Occipital lobe (tissue), 2 donors: Measurements from ENCODE around the gene PRRT2. TPM values are rescaled to one million over a fixed set of nuclear protein-coding genes. Genes with fewer than 3 reads are reported as not detected.
"Not testable (repeated sequence)": the region's sequence is repeated elsewhere in the genome, so short reads cannot be mapped to it uniquely, and the experiment has no call there.

Experiments
- DNase-seq: peaks from one replicate; lab custom pipeline; 2025; lab: John Stamatoyannopoulos, UW
- total RNA-seq: library from RNA; depleted of rRNA; stranded (reverse); fragments of >200 nt; gene quantifications from one replicate; pipeline ENCODE4 v1.2.3, GENCODE V29; 2014

The PRRT2 gene
- 20.6 TPM for total RNA-seq

DNA sequence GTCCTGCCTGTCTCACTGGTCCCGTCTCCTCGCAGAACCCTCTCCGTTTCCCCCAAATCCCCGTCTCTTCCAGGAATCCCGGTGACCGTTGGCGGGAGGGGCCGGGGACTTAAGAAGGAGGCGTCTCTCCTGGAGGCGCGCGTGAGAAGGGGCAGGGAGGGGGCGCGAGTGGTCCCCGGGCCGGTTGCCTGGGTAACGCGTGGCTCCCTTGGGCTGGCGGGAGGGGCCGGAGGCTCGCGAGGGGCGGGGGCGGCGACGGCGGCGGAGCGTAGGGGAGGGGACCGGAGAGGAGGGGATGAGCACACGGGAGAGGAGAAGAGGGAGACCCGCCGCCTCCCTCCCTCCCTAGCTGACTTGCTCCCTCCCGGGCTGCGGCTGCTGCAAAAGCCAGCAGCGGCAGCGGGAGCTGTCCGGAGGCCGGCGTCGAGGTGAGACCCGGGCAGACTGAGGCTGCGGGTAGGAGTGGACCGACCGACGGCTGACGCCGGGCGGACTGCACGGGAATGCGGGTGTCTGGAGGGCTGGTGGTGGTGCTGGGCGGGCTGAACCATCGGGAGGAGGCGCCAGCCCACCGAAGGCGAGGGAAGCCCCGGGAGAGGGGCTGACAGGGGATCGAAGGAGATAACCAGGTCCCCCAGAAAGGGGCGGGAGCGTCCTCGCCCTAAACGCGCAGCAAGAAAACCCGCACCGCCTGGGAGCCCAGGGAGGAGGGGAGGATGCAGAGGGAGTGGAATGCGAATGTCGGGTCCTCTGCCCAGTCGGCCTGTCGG is at the start of gene PRRT2:
Gene PRRT2 (plus strand): TSS at position 298 of the 770 bp plus-strand sequence. CDS start 862 bp downstream, outside the sequence.
- DNase-seq, result peak; percentile 55

DNA sequence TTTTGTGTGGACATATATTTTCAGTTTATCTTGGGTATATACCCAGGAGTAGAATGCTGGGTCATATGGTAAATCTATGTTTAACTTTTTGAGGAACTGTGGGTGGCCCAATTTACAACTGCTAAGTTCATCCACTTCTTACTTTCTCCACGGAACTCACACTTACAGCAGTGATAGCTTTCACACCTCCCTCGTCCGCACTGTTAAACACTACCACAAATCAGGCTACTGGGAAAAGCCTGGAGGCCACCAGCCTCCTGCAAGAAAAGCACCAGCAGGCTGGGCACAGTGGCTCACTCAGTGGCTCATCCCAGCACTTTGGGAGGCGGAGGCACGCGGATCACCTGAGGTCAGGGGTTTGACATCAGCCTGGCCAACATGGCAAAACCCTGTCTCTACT is 48.7 kb upstream of the PRRT2 start:
- no peak for DNase-seq

DNA sequence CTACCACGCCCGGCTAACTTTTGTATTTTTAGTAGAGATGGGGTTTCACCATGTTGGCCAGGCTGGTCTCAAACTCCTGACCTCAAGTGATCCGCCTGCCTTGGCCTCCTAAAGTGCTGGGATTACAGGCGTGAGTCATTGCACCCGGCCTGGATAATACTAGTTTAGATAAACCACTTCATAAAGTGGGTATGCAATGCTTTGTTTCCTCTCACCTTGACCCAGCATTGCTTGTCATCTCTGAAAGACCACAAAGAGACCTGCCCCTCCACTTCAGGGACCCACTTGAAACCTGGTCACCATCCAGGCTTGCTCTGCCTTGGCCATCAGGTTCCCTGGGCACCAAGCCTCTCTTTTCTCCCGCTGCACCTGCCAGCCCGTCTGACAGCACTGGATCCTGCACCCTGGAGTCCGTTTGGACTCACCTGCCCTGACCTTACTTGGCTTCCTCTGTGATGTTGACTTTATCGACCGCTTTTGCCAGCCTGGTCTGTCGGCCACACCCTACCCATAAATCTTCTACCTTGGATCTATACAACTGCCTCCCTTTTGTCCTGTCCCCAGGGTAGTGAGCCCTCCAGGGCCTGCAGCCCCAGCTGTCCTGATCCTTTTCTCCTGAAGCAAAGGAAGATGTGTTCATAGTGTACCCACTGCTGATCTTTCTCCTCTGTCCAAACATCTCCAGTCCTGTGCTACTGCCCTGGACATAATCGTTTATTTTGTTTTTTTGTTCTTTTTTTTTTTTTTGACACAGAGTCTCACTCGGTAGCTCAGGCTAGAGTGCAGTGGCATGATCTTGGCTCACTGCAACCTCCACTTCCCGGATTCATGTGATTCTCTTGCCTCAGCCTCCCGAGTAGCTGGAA is 46.6 kb upstream of the PRRT2 start:
- DNase-seq, result no peak

DNA sequence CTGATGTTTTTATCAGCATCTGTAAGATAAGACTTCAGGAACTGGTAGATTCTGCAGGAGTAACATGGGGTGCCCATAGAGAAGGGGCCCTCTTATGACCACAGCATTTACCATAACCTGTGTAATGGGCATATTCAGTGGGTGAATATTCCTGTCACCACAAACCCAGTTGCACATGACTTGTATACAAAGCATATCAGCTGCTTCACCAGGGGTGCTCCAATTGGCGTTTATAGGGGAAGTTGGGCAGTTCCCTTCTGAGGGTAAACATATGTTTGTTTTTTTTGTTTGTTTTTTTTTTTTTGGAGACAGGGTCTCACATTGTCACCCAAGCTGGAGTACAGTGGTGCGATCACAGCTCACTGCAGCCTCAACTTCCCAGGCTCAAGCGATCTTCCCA is 45.4 kb upstream of the PRRT2 start:
- DNase-seq, result no peak

DNA sequence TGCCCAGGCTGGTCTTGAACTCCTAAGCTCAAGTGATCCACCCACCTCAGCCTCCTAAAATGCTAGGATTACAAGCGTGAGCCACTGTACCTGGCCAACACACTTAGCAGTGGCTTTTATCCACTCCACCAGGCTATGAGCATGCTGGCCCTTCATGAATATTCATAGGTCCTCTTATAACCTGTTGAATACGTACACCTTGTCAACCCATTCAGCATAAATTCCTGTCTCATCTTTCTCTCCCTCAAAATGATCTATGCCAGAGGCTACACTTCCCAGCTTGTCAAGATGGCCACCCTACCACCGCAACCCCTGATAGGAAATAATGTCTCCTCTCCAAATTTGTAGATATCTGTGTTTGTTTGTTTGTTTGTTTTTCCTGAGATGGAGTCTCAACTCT is 44.9 kb upstream of the PRRT2 start:
- no peak for DNase-seq

DNA sequence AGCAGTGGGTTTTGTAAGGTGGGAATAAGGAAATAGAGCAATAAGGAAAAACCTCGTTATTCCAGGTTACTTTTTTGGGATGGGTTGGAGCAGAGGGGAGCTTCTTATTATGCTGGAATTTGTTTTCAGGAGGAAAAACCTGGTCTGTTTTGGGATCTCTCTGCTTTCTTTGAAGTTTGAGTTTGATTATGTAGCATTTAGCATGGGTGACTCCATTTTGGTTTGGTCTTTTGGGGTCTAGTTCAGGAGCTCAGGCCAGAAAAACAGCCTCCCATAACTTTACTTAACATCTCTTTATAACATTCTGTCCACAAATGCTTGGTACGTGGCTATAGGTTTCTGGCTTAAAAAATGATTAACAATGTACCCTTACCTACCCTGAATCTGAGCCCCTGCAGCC is 42.5 kb upstream of the PRRT2 start:
- no peak for DNase-seq

DNA sequence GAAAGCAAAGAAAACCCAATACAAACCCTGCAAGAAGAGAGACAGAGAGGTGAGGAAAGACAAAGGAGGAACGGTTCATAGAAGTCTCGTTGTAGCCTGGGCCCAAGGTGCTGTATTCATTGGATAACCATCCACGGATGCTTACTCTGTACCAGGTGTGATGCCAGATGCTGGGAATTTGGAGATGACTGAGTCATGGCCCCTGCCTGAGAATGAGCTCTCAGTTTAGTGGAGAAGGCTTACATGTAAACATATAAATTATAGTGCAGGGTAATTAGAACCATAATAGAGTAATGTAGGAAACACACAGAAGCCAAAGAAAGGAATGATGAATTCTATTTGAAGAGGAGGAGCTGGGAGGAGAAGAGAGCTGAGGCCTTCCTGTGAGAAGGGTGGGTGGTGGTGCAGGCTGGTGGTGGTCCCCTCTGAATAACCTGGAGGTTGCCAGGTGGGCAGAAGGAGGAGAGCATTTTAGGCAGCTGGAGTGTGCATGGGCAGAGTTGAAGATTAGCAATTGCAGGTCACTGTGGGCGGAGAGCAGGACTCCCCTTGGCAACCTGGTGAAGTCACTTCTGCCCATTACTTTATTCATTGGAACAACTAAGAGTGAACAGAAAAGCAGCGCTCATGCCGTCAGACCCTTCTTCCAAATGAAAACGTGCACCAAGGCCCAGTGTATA is 41.6 kb upstream of the PRRT2 start:
- no peak for DNase-seq

DNA sequence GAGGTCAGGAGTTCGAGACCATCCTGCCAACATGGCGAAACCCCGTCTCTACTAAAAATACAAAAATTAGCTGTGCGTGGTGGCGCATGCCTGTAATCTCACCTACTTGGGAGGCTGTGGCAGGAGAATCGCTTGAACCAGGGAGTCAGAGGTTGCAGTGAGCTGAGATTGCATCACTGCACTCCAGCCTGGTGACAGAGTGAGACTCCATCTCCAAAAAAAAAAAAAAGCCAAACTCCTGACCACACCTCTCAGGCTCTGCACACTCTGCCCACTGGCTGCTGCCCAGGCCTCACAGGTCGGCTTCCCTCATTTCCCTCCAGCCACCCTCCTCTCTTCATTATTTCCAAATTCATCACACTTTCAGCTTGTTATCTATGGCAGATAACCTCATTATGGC is 39.7 kb upstream of the PRRT2 start:
- DNase-seq, result not testable (repeated sequence)

DNA sequence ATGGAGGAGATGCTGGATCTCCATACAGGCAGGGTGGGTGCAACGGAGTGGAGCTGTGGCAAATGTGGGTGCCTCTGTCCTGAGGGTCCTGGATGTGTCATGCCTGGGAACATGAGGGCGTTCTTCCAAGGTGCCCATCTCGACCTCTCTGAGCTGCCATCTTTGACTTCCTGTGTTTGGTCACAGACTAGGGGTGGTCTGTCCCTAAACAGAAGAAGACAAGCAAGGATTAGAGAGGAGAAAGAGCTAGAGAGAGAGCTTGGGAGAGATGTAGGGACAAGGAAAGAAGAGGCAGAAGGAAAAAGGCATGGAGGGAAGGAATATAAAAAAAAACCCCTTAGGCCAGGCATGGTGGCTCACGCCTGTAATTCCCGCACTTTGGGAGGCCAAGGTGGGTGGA is 37.3 kb upstream of the PRRT2 start:
- no peak for DNase-seq

DNA sequence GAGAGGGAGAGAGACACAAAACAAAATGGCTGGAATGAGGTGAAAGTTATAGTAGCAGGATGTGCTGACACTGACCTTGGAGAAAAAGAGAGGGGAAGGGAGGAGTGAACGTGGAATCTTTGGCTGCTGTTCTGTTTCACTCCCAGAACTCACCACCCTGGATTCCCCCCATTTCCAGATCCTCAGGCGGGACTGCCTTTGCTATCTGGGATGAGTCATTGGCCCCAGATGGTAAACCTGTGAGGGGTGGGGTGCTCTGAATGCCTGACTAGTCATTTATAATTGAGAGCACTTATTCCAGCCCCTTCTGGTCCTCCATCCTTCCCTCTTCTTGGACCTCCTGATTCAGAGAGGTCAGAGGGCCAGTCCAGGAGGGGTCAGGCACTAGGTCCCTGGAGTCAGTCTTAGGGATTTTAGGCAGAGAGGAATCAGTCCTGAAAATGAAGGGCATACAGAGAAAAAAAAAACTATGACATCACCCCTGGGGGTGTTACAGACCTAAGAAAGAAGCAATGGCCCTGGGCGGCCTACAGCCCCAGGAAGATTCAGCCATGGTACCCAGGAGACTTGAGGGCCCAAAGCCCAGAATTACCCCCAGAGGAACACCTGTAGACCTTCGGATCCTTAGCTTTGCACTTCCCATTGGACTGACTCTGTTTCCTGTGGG is 36.1 kb upstream of the PRRT2 start:
- DNase-seq, result no peak

DNA sequence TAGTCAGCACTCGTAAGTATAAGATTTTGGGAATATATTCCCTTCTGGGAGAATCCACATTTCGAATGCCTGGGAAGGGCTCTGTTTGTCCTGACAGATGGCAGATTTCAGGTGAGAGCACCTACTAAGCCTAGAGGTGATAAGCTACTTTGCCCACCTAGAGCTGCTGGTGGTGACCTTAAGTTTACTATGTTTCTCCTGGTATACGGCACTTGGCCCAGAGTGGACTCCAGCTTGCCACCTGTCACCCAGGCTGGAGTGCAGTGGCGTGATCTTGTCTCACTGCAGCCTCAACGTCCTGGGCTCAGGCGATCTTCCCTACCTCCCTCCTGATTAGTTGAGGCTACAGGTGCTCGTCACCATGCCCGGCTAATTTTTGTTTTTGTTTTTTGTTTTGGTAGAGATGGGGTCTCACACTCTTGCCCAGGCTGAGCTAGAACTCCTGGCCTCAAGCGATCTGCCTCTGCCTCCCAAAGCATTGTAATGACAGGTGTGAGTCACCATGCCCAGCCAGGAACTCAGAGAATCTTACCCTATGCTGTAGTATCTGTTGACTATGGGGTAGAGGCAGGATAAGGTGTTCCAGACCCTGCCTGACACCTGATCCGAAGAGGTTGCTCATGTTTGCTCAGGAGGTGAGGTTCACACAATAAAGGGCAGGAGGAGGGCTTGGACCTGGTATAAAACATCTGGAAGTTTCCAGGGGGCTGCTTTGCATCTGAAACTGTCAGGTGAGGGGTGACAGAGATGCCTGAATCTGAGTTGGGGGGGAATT is 34.2 kb upstream of the PRRT2 start, which contains the start of gene ZG16:
Gene ZG16 (plus strand): TSS at position 681 of the 775 bp plus-strand sequence. CDS start 1,011 bp downstream, outside the sequence.
- no peak for DNase-seq

DNA sequence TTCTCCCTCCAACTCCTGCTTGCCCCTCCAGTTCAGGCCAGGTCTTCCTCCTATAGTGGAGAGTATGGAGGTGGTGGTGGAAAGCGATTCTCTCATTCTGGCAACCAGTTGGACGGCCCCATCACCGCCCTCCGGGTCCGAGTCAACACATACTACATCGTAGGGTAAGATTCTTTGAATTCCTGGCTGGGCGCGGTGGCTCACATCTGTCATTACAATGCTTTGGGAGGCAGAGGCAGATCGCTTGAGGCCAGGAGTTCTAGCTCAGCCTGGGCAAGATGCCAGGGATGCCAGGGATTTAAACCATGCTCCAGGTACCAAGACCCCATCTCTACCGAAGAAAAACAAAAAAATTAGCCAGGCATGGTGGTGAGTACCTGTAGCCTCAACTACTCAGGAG is 32.5 kb upstream of the PRRT2 start:
- no peak for DNase-seq

DNA sequence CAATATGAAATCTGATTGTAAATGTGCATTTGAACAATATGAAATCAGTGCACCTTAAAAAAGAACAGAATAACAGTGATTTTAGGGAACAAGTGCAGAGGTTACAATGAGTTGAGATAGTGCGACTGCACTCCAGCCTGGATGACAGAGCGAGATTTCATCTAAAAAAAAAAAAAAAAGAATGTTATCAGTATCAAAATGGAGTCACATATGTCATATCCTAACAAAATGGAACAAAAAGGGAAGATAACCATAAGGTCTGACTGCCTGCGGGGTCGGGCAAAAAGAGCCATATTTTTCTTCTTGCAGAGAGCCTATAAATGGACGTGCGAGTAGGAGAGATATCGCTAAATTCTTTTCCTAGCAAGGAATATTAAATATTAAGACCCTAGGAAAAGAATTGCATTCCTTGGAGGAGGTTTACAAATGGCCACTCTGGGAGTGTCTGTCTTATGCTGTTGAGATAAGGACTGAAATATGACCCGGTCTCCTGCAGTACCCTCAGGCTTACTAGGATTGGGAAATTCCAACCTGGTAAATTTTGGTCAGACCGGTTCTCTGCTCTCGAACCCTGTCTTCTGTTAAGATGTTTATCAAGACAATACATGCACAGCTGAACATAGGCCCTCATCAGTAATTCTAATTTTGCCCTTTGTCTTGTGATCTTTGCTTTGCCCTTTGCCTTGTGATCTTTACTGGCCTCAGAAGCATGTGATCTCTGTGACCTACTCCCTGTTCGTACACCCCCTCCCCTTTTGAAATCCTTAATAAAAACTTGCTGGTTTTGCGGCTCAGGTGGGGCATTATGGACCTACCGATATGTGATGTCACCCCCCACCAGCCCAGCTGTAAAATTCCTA is 28.7 kb upstream of the PRRT2 start:
- not testable (repeated sequence) for DNase-seq

DNA sequence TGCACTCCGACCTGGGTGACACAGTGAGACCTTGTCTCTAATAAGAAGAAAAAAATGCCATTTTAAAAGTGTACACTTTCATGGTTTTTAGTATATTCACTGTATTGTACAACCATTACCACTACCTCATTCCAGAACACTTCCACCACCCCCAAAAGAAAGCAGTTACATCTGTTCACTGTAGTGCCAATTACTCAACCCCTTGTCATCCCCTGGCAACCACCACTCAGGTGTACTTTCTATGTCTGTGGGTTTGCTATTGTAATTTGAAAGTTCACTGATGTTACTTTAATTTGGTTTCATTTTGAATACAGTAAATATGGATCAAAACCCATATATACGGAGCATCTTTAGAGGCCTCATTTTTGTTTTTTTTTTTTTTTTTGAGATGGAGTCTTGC is 27.8 kb upstream of the PRRT2 start:
- DNase-seq, result no peak

DNA sequence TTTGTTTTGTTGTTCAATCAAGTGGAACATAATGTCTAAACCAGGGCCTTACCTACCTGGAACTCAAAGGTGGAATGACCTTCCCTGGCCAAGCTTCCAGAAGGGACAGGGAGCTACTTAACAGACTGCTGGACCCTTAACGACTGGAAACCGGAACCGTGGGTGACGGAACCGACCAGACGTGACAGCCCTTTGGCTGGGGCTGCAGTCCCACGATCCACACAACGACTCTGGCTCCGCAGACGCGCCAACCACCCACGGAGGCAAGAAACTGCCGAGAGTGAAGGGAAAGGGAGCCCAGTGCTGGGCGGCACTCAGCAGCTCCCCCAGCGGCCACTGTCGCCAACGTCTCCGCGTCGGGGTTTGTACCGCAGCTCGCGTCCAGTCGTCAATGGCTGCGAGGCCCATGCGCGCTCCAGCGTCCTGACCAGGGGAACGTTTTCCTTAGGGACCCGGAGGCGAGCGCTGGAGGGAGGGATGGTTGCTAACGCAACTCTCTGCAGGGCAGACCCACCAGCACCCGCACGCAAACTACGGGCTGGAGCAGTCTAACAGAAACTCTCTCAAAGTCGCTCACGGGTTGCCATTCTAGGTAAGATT is 27.0 kb upstream of the PRRT2 start:
- peak; percentile 61 for DNase-seq

DNA sequence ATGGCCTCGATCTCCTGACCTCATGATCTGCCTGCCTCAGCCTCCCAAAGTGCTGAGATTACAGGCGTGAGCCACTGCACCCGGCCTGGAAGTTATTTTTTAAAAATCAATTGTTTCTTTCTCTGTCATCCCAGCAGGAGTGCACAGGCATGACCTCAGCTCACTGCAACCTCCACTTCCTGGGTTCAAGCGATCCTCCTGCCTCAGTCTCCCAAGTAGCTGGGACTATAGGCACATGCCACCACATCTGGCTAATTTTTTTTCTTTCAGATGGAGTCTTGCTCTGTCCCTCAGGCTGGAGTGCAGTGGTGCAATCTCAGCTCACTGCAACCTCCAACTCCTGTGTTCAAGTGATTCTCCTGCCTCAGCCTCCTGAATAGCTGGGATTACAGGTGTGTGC is 24.8 kb upstream of the PRRT2 start:
- DNase-seq, result not testable (repeated sequence)

DNA sequence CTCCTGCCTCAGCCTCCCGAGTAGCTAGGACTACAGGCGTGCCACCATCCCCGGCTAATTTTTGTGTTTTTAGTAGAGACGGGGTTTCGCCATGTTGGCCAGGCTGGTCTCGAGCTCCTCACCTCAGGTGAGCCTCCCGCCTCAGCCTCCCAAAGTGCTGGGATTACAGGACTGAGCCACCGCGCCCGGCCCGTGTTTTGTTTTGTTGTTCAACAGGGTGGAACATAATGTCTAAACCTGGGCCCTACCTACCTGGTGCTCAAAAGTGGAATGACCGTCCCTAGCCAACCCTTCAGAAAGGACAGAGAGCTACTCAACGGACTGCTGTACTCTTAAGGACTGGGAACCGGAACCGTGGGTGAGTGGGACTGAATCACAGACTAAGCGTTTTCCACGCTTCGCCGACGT is 22.2 kb upstream of the PRRT2 start:
- DNase-seq, result no peak

DNA sequence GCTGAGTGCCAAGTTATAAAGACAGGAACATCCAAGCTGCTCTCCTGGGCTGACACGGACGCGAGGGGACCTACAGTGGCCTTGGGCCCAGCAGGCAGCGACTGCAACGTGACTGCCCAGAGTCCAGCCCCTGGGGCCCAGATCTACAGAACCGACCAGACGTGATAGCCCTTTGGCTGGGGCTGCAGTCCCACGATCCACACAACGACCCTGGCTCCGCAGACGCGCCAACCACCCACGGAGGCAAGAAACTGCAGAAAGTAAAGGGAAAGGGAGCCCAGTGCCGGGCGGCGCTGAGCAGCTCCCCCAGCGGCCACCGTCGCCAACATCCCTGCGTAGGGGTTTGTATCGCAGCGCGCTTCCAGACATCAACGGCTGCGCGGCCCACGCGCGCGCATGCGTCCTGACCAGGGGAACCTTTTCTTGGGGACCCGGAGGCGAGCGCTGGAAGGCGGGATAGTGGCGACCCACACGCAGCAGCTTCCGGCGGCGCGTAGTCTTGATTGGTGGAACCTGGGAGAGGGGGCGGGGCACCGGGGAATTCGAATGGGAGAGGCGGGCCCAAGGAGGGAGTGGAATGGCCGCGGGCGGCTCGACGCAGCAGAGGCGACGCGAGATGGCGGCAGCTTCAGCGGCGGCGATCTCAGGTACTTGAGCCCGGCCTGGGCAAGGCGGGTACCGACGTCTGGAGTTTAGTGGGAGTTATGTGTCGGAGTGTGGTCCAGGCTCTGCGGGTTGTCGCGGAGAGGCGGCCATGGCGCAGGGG is 21.6 kb upstream of the PRRT2 start, which contains the start of gene KIF22:
Gene KIF22 (plus strand): TSS at position 569 of the 766 bp plus-strand sequence. CDS start 9 bp downstream, at position 578.
- peak; percentile 98 for DNase-seq
